HepG2 (cell line): ENCODE measurements around the gene DNAJC7. TPM values are rescaled to one million over a fixed set of nuclear protein-coding genes. Genes with fewer than 3 reads are reported as not detected.
A peak's percentile ranks its signal among the peaks of the same experiment; 100 is the strongest.

Experiments
- ATAC-seq: fragments of 200-7000 bp; cut with Tn5 transposase; 3 replicates; pipeline ENCODE4 v1.9.1; 2020; ENCODE audit warnings: mild to moderate bottlenecking, moderate library complexity
- BruUV-seq: library from RNA; stranded (reverse); fragments of 400-500 nt; replicated peaks from 2 replicates; lab custom pipeline; 2021; lab: Mats Ljungman, UMichigan
- CTCF ChIA-PET: fragments of 300-600 bp; formaldehyde crosslinking; extraction: SDS; loops from one replicate; lab custom pipeline; 2021; ENCODE audit warnings: low total read pairs, inconsistent platforms, low intra/inter-chr PET ratio; lab: Yijun Ruan, JAX
- POLR2A ChIA-PET: fragments of 350-600 bp; sonication (Branson Sonifier 250); formaldehyde crosslinking; loops from one replicate; lab custom pipeline; 2020; ENCODE audit warnings: antibody characterized with exemption, inconsistent platforms; lab: Yijun Ruan, JAX
- DNase-seq: peaks from one replicate; pipeline ENCODE4 v3.0.0-alpha.2; 2015; ENCODE audit warnings: low spot score
- FAIRE-seq: peaks from 3 replicates; lab custom pipeline; 2011; peaks lifted over from hg19 to GRCh38; lab: Jason Lieb, UNC
- H2AFZ ChIP-seq: one replicate; pipeline ENCODE4 v1.6.1; 2011; ENCODE audit warnings: low read length, inconsistent platforms
- H3K27ac ChIP-seq: fragments of 300-600 bp; 3 replicates; pipeline ENCODE4 v1.8.0; 2011; ENCODE audit warnings: mixed run types, mild to moderate bottlenecking, mixed read lengths, low read length, inconsistent platforms; ENCODE audit not compliant: insufficient read depth; ENCODE audit errors: extremely low read length
- H3K27me3 ChIP-seq, 2 experiments: fragments of 200-600 bp in 1 of 2; 2 replicates in 1 of 2; 3 replicates in 1 of 2; pipeline versions ENCODE4 v1.6.0 to v1.8.0; 2011; ENCODE audit warnings: low read length in 2 of 2, mild to moderate bottlenecking in 2 of 2, moderate library complexity in 2 of 2, inconsistent platforms in 1 of 2; ENCODE audit not compliant: insufficient read depth in 2 of 2, control insufficient read depth in 1 of 2
- H3K36me3 ChIP-seq, 2 experiments: fragments of 200-600 bp in 1 of 2; replicated peaks in 1 of 2; 2 replicates in 1 of 2; 3 replicates in 1 of 2; pipeline versions ENCODE4 v1.5.1 to v1.8.0; 2011; ENCODE audit warnings: low read length in 2 of 2, inconsistent platforms in 1 of 2; ENCODE audit not compliant: insufficient read depth in 2 of 2, control insufficient read depth in 1 of 2
- H3K4me1 ChIP-seq: 2 replicates; pipeline ENCODE4 v1.5.1; 2012; ENCODE audit warnings: low read length, inconsistent platforms; ENCODE audit not compliant: insufficient read depth
- H3K4me2 ChIP-seq: 2 replicates; pipeline ENCODE4 v1.6.0; 2011; ENCODE audit warnings: low read depth, low read length, inconsistent platforms
- H3K4me3 ChIP-seq, 3 experiments: fragments of 200-600 bp in 1 of 3; sonication (generic), shearing (Covaris generic) in 1 of 3; replicated peaks in 1 of 3; 2 replicates each; pipeline ENCODE4 v1.5.1; 2011 to 2016; ENCODE audit warnings: low read length in 3 of 3, inconsistent platforms in 2 of 3, low read depth in 2 of 3, mild to moderate bottlenecking in 2 of 3, control low read depth in 1 of 3, mixed read lengths in 1 of 3; ENCODE audit not compliant: insufficient read depth in 1 of 3
- H3K79me2 ChIP-seq: one replicate; pipeline ENCODE4 v1.6.1; 2011; ENCODE audit warnings: low read length, inconsistent platforms; ENCODE audit not compliant: insufficient read depth
- H3K9ac ChIP-seq: 2 replicates; pipeline ENCODE4 v1.6.0; 2011; ENCODE audit warnings: mild to moderate bottlenecking, low read depth, low read length, inconsistent platforms; ENCODE audit not compliant: insufficient read depth
- H3K9me3 ChIP-seq: 2 replicates; pipeline ENCODE4 v1.5.1; 2012; ENCODE audit warnings: mild to moderate bottlenecking, low read length
- H4K20me1 ChIP-seq: 2 replicates; pipeline ENCODE4 v1.6.0; 2011; ENCODE audit warnings: inconsistent platforms, mild to moderate bottlenecking, low read length, moderate library complexity; ENCODE audit not compliant: insufficient read depth
- CHD2 ChIP-seq: IDR thresholded peaks from 2 replicates; pipeline ENCODE4 v1.6.1; 2011; ENCODE audit warnings: low read depth, low read length, improper control_type of control experiment
- HES4 ChIP-seq: sonication (generic); formaldehyde crosslinking; IDR thresholded peaks from 2 replicates; pipeline ENCODE4 v1.9.0; 2021; ENCODE audit warnings: mild to moderate bottlenecking, missing genetic modification reagents, borderline replicate concordance
- IRF2 ChIP-seq: IDR thresholded peaks from 2 replicates; pipeline ENCODE4 v1.6.1; 2018; ENCODE audit warnings: missing genetic modification reagents, missing compliant biosample characterization
- KDM3A ChIP-seq: IDR thresholded peaks from 2 replicates; pipeline ENCODE4 v1.6.1; 2018; ENCODE audit warnings: low read depth, missing compliant biosample characterization
- KLF15 ChIP-seq: sonication (generic); formaldehyde crosslinking; IDR thresholded peaks from 2 replicates; pipeline ENCODE4 v1.8.1; 2023; ENCODE audit warnings: borderline replicate concordance, mild to moderate bottlenecking, inconsistent platforms, missing genetic modification reagents, mixed read lengths
- SRF ChIP-seq: IDR thresholded peaks from 2 replicates; pipeline ENCODE4 v1.6.1; 2011; ENCODE audit warnings: mild to moderate bottlenecking, low read depth, low read length, moderate library complexity
- WGBS: methylation state at CpG from one replicate; pipeline ENCODE4 v1.1.6; 2017; ENCODE audit warnings: low lambda C conversion rate; 5-methylcytosine and 5-hydroxymethylcytosine counted together
- in situ Hi-C: cut with HindIII; loops from 2 replicates; pipeline ENCODE4 v1.10.0; 2017; ENCODE audit warnings: low pct_unique_long_range_greater_than_20kb; ENCODE audit not compliant: extremely low pct_ligation_motif_present
- intact Hi-C: fragments of 100-400 bp; cut with micrococcal nuclease; formaldehyde crosslinking; loops from one replicate; pipeline ENCODE4 v1.10.0; 2022; ENCODE audit not compliant: unreplicated experiment
- polyA plus RNA-seq, 8 experiments: library from polyadenylated mRNA; depleted of rRNA in 3 of 8; stranded (reverse) in 7 of 8; unstranded in 1 of 8; fragments of >200 nt; fragmentation: Illumina TruSeq in 4 of 8; extraction: Trizol in 4 of 8; gene quantifications; 2 replicates each; pipeline versions ENCODE4 v1.2.1 to v1.2.3, GENCODE V29; 2011 to 2016; ENCODE audit warnings: low read depth in 4 of 8, missing spikeins in 1 of 8, mixed read lengths in 1 of 8; ENCODE audit not compliant: insufficient read depth in 1 of 8
- total RNA-seq, 5 experiments: library from RNA; depleted of rRNA; stranded (reverse); fragments of >200 nt; fragmentation: Illumina TruSeq; extraction: Trizol; gene quantifications; 2 replicates each; pipeline ENCODE4 v1.2.3, GENCODE V29; 2016; ENCODE audit warnings: low read depth in 1 of 5
- TF ChIP-seq, protein P1 (sequence below): sonication (generic); formaldehyde crosslinking; IDR thresholded peaks from 2 replicates; pipeline ENCODE4; 2020; ENCODE audit warnings: missing genetic modification reagents, mild to moderate bottlenecking, borderline replicate concordance

The DNAJC7 gene
- total and polyA plus RNA-seq, 2 of the 13 experiments (the other 11 are each of a cell fraction or from before 2014, with no cell fraction given) = 47.7 to 132 TPM

DNA sequence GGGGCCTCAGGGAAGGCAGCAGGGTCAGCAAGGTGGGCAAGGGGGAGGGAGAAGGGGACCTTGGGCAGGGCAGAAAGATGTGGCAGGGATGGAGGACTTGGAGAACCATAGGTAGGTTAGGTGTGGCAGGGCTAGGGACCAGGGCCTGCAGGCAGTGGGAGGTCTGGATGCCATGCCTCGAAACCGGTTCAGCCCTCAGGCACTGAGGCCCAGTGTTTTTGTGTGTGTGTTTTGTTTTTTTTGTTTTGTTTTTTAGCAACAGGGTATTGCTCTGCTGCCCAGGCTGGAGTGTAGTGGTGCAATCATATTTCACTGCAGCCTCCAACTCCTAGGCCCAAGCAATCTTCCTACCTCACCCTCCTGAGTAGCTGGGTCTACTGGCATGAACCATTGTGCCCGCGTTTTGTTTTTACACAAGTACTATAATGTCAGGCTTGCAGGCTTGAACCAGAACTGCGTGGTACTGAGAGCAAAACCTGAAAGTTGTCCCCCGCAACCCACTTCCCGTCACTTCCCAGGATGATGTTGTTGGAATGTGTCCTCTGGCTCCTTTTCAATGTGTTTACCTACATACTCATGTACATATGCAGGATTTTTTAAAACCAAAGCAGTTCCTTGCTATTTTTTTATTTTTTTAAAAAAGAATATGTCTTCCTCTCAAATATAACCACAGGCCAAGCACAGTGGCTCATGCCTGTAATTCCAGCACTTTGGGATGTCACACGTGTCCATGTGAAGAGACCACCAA lies 74.4 kb downstream of the DNAJC7 start:
- 0 out of 2 replicates have a peak, but pooled peaks have one; percentile 10 for TF ChIP-seq IRF2 (CRISPR knock-in tag)
- TF ChIP-seq KDM3A = 0 out of 2 replicates have a peak, but pooled peaks have one; percentile 8
- TF ChIP-seq, protein P1, sequence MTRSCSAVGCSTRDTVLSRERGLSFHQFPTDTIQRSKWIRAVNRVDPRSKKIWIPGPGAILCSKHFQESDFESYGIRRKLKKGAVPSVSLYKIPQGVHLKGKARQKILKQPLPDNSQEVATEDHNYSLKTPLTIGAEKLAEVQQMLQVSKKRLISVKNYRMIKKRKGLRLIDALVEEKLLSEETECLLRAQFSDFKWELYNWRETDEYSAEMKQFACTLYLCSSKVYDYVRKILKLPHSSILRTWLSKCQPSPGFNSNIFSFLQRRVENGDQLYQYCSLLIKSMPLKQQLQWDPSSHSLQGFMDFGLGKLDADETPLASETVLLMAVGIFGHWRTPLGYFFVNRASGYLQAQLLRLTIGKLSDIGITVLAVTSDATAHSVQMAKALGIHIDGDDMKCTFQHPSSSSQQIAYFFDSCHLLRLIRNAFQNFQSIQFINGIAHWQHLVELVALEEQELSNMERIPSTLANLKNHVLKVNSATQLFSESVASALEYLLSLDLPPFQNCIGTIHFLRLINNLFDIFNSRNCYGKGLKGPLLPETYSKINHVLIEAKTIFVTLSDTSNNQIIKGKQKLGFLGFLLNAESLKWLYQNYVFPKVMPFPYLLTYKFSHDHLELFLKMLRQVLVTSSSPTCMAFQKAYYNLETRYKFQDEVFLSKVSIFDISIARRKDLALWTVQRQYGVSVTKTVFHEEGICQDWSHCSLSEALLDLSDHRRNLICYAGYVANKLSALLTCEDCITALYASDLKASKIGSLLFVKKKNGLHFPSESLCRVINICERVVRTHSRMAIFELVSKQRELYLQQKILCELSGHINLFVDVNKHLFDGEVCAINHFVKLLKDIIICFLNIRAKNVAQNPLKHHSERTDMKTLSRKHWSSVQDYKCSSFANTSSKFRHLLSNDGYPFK (CRISPR knock-in tag) = no peak
- TF ChIP-seq HES4 (CRISPR knock-in tag) = 0 out of 2 replicates have a peak, but pooled peaks have one; percentile 44
- no peak for TF ChIP-seq SRF
- TF ChIP-seq CHD2 = no peak
- TF ChIP-seq KLF15 (CRISPR knock-in tag) = no peak
- no peaks in the 10 kb centered on the region for H3K27me3 ChIP-seq
- H3K27ac ChIP-seq = no peak overlapping the region
- H3K79me2 ChIP-seq = no peaks in the 10 kb centered on the region
- no peak overlapping the region; the same call in 1 of the 2 replicates for H3K4me2 ChIP-seq
- no TSS peak for BruUV-seq
- H3K4me3 ChIP-seq = no peak overlapping the region
- no peaks in the 10 kb centered on the region for H4K20me1 ChIP-seq
- ChIA-PET POLR2A (interaction anchor here (1.0 to 1.4 kb wide), 3 partner anchors 8 to 24 kb away, joined by 3 to 6 read pairs (median 3); partner anchors contain the start of genes ACLY and CNP), CTCF (no interaction called here)
- no peaks in the 10 kb centered on the region for H3K36me3 ChIP-seq
- no peak overlapping the region for H3K9ac ChIP-seq
- peaks cover 64% of the 10 kb centered on the region for H3K4me1 ChIP-seq
- intact Hi-C loops = no loop called here
- 73% methylated on average over 8 of the region's 8 CpGs for WGBS
- ATAC-seq (no peak; the same call in 2 of the 3 replicates), FAIRE-seq (no peak), DNase-seq (no peak)
- no peaks in the 10 kb centered on the region for H3K9me3 ChIP-seq
- in situ Hi-C loops = no loop called here
- peak overlapping the region; percentile 21 for H2AFZ ChIP-seq
